GM21367 (cell line): Measurements from ENCODE around the gene ADARB2.
"Not testable (repeated sequence)": the region's sequence is repeated elsewhere in the genome, so short reads cannot be mapped to it uniquely, and the experiment has no call there.

Source experiments
- ATAC-seq: cut with Tn5 transposase; IDR thresholded peaks from one replicate; pipeline ENCODE4 v1.9.1; 2021; ENCODE audit not compliant: unreplicated experiment

ADARB2 gene

GRCh38 chr10:1737222-1738061 lies at the start of gene ADARB2:
ADARB2 (minus strand) TSS chr10:1737525.
- ATAC-seq: peak; percentile 59

GRCh38 chr10:1785835-1786234 lies 48.5 kb upstream of the ADARB2 start:
- no peak for ATAC-seq

GRCh38 chr10:1782841-1783240 lies 45.5 kb upstream of the ADARB2 start:
- ATAC-seq: no peak

GRCh38 chr10:1779796-1780195 lies 42.5 kb upstream of the ADARB2 start:
- ATAC-seq: no peak

GRCh38 chr10:1778375-1778969 lies 41.1 kb upstream of the ADARB2 start:
- ATAC-seq: no peak

- ATAC-seq: no peak
These were observed 38.9 kb upstream of the ADARB2 start for GRCh38 chr10:1776127-1776662.

- no peak for ATAC-seq
These were observed 37.5 kb upstream of the ADARB2 start for GRCh38 chr10:1774796-1775195.

GRCh38 chr10:1773204-1773603 lies 35.9 kb upstream of the ADARB2 start:
- ATAC-seq: not testable (repeated sequence)

GRCh38 chr10:1766049-1766448 lies 28.7 kb upstream of the ADARB2 start:
- no peak for ATAC-seq

GRCh38 chr10:1762076-1762475 lies 24.8 kb upstream of the ADARB2 start:
- ATAC-seq: no peak

GRCh38 chr10:1754506-1755153 lies 17.3 kb upstream of the ADARB2 start:
- no peak for ATAC-seq

- no peak for ATAC-seq
These were observed 14.8 kb upstream of the ADARB2 start for GRCh38 chr10:1752153-1752552.

- ATAC-seq: no peak
These were observed 10.3 kb upstream of the ADARB2 start for GRCh38 chr10:1747590-1748157.

- ATAC-seq: no peak
These were observed 9.5 kb upstream of the ADARB2 start for GRCh38 chr10:1746796-1747195.

GRCh38 chr10:1745780-1746456 lies 8.6 kb upstream of the ADARB2 start:
- ATAC-seq: no peak

- ATAC-seq: no peak
These were observed 7.2 kb upstream of the ADARB2 start for GRCh38 chr10:1744524-1744923.

GRCh38 chr10:1743141-1743540 lies 5.8 kb upstream of the ADARB2 start:
- ATAC-seq: no peak

- no peak for ATAC-seq
These were observed 4.1 kb upstream of the ADARB2 start for GRCh38 chr10:1741450-1741849.

GRCh38 chr10:1739751-1740150 lies 2.4 kb upstream of the ADARB2 start:
- no peak for ATAC-seq

- ATAC-seq: peak; percentile 48
These were observed 1.6 kb upstream of the ADARB2 start for GRCh38 chr10:1738950-1739349.

GRCh38 chr10:1736972-1737221 lies 428 bp downstream of the ADARB2 start:
- ATAC-seq: no peak
